Measurements from ENCODE around the gene MRGPRF. TPM values are rescaled to one million over a fixed set of nuclear protein-coding genes. Genes with fewer than 3 reads are reported as not detected.

Gene MRGPRF
- total RNA-seq, 2 experiments from 2014 or later, result not detected

- H3K36me3 ChIP-seq (ENCODE audit: insufficient read depth, low read length), result no peaks in the 10 kb centered on the region
- H3K79me2 ChIP-seq (ENCODE audit: insufficient read depth, low read depth, low read length), result no peaks in the 10 kb centered on the region
- H3K4me1 ChIP-seq (ENCODE audit: insufficient read depth, low read length, poor library complexity, severe bottlenecking), result peaks cover 2% of the 10 kb centered on the region
- no peak for DNase-seq (ENCODE audit: low spot score)
- no peak overlapping the region for H3K4me3 ChIP-seq (ENCODE audit: low read depth, low read length, poor library complexity, severe bottlenecking)
- no peak overlapping the region for H3K27ac ChIP-seq (ENCODE audit: low read depth, low read length, poor library complexity, severe bottlenecking)
- POLR2A ChIA-PET, result no interaction called here
- no peak overlapping the region for H2AFZ ChIP-seq (ENCODE audit: low read length)
- CTCF ChIA-PET (ENCODE audit: unreplicated experiment), result no interaction called here
- no peaks in the 10 kb centered on the region for H3K9me2 ChIP-seq (ENCODE audit: insufficient read depth, low read length)
- intact Hi-C loops (cut with micrococcal nuclease; ENCODE audit: unreplicated experiment), result no loop called here
- H4K20me1 ChIP-seq (ENCODE audit: insufficient read depth, low read length), result no peaks in the 10 kb centered on the region
- H3K4me2 ChIP-seq (ENCODE audit: low read length), result no peak overlapping the region
- TF ChIP-seq EZH2phosphoT487 (IDR thresholded peaks at IDR 0.05; ENCODE audit: borderline replicate concordance, low read depth, low read length) (no peak), CTCF (conservative IDR thresholded peaks at IDR 0.05; ENCODE audit: low read length) (no peak)
- H3K9me3 ChIP-seq (ENCODE audit: low read length), result no peaks in the 10 kb centered on the region; the same call in 1 of the 2 replicates
- no TSS peak for BruUV-seq (replicated peaks)
Observed at GRCh38 chr11:68970921-68971636, 42.0 kb downstream of the MRGPRF start.

DNA sequence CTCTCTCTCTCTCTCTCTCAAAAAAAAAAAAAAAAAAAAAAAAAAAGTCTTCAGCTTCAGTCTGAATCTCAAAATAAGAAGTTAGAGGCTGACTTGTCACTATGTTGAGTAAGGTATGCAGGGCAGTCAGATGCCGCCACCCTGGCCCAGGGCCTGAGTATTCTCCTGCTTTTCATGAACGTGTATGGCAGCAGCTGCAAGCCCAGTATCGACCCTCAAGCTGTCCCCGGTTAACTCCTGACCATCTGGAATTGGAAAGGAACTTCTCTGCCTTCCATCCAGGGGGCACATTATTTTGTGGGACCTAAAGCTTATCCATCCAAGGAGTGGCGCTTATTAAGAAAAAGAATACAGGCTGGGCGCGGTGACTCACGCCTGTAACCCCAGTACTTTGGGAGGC lies 43.7 kb downstream of the MRGPRF start:
- no peaks in the 10 kb centered on the region for H3K4me1 ChIP-seq (ENCODE audit: insufficient read depth, low read length, poor library complexity, severe bottlenecking)
- TF ChIP-seq EZH2phosphoT487 (IDR thresholded peaks at IDR 0.05; ENCODE audit: borderline replicate concordance, low read depth, low read length) (no peak), CTCF (conservative IDR thresholded peaks at IDR 0.05; ENCODE audit: low read length) (no peak)
- no peaks in the 10 kb centered on the region for H4K20me1 ChIP-seq (ENCODE audit: insufficient read depth, low read length)
- ChIA-PET POLR2A (no interaction called here), CTCF (ENCODE audit: unreplicated experiment) (no interaction called here)
- no peaks in the 10 kb centered on the region for H3K9me3 ChIP-seq (ENCODE audit: low read length)
- H3K4me2 ChIP-seq (ENCODE audit: low read length), result no peak overlapping the region
- H3K4me3 ChIP-seq (ENCODE audit: low read depth, low read length, poor library complexity, severe bottlenecking), result no peak overlapping the region
- intact Hi-C loops (cut with micrococcal nuclease; ENCODE audit: unreplicated experiment), result no loop called here
- H2AFZ ChIP-seq (ENCODE audit: low read length), result no peak overlapping the region
- DNase-seq (ENCODE audit: low spot score), result no peak
- no TSS peak for BruUV-seq (replicated peaks)
- no peak overlapping the region for H3K27ac ChIP-seq (ENCODE audit: low read depth, low read length, poor library complexity, severe bottlenecking)
- no peaks in the 10 kb centered on the region for H3K9me2 ChIP-seq (ENCODE audit: insufficient read depth, low read length)
- H3K79me2 ChIP-seq (ENCODE audit: insufficient read depth, low read depth, low read length), result no peaks in the 10 kb centered on the region
- H3K36me3 ChIP-seq (ENCODE audit: insufficient read depth, low read length), result no peaks in the 10 kb centered on the region
